ENCODE measurements around the gene FKBP5. TPM values are rescaled to one million over a fixed set of nuclear protein-coding genes. Genes with fewer than 3 reads are reported as not detected.

FKBP5 gene
- total RNA-seq, 1 donor from 2014 or later, result 128 TPM

- H3K27me3 ChIP-seq (ENCODE audit: low read depth), result no peaks in the 10 kb centered on the region
Observed at GRCh38 chr6:35592178-35592577, 96.5 kb downstream of the FKBP5 start.

GRCh38 chr6:35590622-35591066 is 98.1 kb downstream of the FKBP5 start:
- peak; percentile 68 to 73 for ATAC-seq
- no peak overlapping the region for H3K4me3 ChIP-seq

More at GRCh38 chr6:35592178-35592577, 96.5 kb downstream of the FKBP5 start:
- ATAC-seq, result no peak
- peak overlapping the region; percentile 73 for H3K27ac ChIP-seq
- no peak for TF ChIP-seq CTCF (IDR thresholded peaks at IDR 0.05)
- no peaks in the 10 kb centered on the region for H3K9me3 ChIP-seq
- H3K36me3 ChIP-seq, result peaks cover 95% of the 10 kb centered on the region
- no peak for DNase-seq
- no peak overlapping the region for H3K4me3 ChIP-seq
- peaks cover 51% of the 10 kb centered on the region for H3K4me1 ChIP-seq
- intact Hi-C loops (cut with DNase I), result no loop called here

GRCh38 chr6:35589904-35590303 is 98.8 kb downstream of the FKBP5 start:
- peaks cover 95% of the 10 kb centered on the region for H3K36me3 ChIP-seq
- no peak for ATAC-seq

More at GRCh38 chr6:35590622-35591066, 98.1 kb downstream of the FKBP5 start:
- DNase-seq, result peak; percentile 61
- Histone ChIP-seq H3K9me3 (no peaks in the 10 kb centered on the region), H3K4me1 (peaks cover 66% of the 10 kb centered on the region), H3K36me3 (peaks cover 95% of the 10 kb centered on the region), H3K27me3 (ENCODE audit: low read depth) (no peaks in the 10 kb centered on the region), H3K27ac (peak overlapping the region; percentile 73)
- TF ChIP-seq CTCF (IDR thresholded peaks at IDR 0.05), result no peak
- intact Hi-C loops (cut with DNase I), result no loop called here

GRCh38 chr6:35589201-35589739 is 99.4 kb downstream of the FKBP5 start:
- no peak for ATAC-seq
- Histone ChIP-seq H3K9me3 (no peaks in the 10 kb centered on the region), H3K4me3 (no peak overlapping the region), H3K36me3 (peaks cover 95% of the 10 kb centered on the region), H3K27ac (peak overlapping the region; percentile 73), H3K27me3 (ENCODE audit: low read depth) (no peaks in the 10 kb centered on the region), H3K4me1 (peaks cover 78% of the 10 kb centered on the region)
- no peak for DNase-seq
- intact Hi-C loops (cut with DNase I), result no loop called here
- no peak for TF ChIP-seq CTCF (IDR thresholded peaks at IDR 0.05)

More at GRCh38 chr6:35589904-35590303, 98.8 kb downstream of the FKBP5 start:
- peaks cover 71% of the 10 kb centered on the region for H3K4me1 ChIP-seq
- peak overlapping the region; percentile 73 for H3K27ac ChIP-seq
- H3K9me3 ChIP-seq, result no peaks in the 10 kb centered on the region
- H3K27me3 ChIP-seq (ENCODE audit: low read depth), result no peaks in the 10 kb centered on the region
- intact Hi-C loops (cut with DNase I), result no loop called here
- TF ChIP-seq CTCF (IDR thresholded peaks at IDR 0.05), result no peak
- no peak overlapping the region for H3K4me3 ChIP-seq
- no peak for DNase-seq

GRCh38 chr6:35587167-35587566 is 101.5 kb downstream of the FKBP5 start:
- Histone ChIP-seq H3K4me3 (no peak overlapping the region), H3K36me3 (peaks cover 92% of the 10 kb centered on the region), H3K27ac (peak overlapping the region; percentile 9), H3K9me3 (no peaks in the 10 kb centered on the region), H3K27me3 (ENCODE audit: low read depth) (no peaks in the 10 kb centered on the region), H3K4me1 (peaks cover 67% of the 10 kb centered on the region)
- no peak for DNase-seq
- peak; percentile 2 to 6 for ATAC-seq
- intact Hi-C loops (cut with DNase I), result no loop called here
- TF ChIP-seq CTCF (IDR thresholded peaks at IDR 0.05), result no peak

All from lower lobe of right lung (tissue), 2 donors.